ENCODE measurements around the gene PRR12.
A peak's percentile ranks its signal among the peaks of the same experiment; 100 is the strongest.

The PRR12 gene, protein sequence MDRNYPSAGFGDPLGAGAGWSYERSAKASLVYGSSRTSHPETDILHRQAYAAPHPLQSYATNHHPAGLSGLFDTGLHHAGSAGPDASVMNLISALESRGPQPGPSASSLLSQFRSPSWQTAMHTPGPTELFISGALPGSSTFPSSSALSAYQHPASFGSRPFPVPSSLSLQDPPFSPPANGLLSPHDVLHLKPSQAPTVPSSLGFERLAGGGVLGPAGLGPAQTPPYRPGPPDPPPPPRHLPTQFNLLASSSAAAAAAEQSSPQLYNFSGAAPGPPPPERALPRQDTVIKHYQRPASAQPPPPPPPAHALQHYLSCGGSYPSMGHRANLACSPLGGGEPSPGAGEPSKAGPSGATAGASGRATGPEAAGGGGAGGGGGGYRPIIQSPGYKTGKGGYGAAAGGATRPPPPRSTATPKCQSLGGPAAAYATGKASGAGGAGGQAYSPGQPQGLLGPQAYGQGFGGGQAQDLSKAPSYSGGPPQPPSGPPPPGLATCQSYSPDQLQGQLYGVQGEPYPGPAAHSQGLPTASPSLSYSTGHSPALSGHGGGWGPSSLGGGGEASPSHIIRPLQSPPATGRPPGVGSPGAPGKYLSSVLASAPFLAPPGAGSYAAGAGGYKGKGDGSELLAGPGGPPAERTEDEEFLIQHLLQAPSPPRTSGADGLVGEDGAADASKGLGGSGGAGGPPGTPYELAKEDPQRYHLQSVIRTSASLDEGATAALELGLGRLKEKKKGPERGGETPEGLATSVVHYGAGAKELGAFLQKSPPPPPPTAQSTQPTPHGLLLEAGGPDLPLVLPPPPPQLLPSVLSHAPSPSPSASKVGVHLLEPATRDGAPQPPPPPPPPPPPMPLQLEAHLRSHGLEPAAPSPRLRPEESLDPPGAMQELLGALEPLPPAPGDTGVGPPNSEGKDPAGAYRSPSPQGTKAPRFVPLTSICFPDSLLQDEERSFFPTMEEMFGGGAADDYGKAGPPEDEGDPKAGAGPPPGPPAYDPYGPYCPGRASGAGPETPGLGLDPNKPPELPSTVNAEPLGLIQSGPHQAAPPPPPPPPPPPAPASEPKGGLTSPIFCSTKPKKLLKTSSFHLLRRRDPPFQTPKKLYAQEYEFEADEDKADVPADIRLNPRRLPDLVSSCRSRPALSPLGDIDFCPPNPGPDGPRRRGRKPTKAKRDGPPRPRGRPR (N-terminal part only)

GRCh38 chr19:49590971-49591730 lies at the start of gene PRR12:
Gene PRR12, plus strand, starts transcription at chr19:49591182. Its CDS starts 473 bp downstream, at chr19:49591655.
- TF ChIP-seq, protein P1, sequence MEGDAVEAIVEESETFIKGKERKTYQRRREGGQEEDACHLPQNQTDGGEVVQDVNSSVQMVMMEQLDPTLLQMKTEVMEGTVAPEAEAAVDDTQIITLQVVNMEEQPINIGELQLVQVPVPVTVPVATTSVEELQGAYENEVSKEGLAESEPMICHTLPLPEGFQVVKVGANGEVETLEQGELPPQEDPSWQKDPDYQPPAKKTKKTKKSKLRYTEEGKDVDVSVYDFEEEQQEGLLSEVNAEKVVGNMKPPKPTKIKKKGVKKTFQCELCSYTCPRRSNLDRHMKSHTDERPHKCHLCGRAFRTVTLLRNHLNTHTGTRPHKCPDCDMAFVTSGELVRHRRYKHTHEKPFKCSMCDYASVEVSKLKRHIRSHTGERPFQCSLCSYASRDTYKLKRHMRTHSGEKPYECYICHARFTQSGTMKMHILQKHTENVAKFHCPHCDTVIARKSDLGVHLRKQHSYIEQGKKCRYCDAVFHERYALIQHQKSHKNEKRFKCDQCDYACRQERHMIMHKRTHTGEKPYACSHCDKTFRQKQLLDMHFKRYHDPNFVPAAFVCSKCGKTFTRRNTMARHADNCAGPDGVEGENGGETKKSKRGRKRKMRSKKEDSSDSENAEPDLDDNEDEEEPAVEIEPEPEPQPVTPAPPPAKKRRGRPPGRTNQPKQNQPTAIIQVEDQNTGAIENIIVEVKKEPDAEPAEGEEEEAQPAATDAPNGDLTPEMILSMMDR (IDR thresholded peaks at IDR 0.05; ENCODE audit: extremely low read depth, insufficient read depth, missing control alignments), result no peak
- DNase-seq (ENCODE audit: low spot score), result peak; percentile 91
- in situ Hi-C loops (cut with MboI; ENCODE audit: low pct_unique_long_range_greater_than_20kb, low sequenced_read_pairs, unreplicated experiment), result no loop called here

GRCh38 chr19:49541914-49542313 lies 49.1 kb upstream of the PRR12 start:
- in situ Hi-C loops (cut with MboI; ENCODE audit: low pct_unique_long_range_greater_than_20kb, low sequenced_read_pairs, unreplicated experiment), result no loop called here
- no peak for DNase-seq (ENCODE audit: low spot score)
- TF ChIP-seq, protein P1 (IDR thresholded peaks at IDR 0.05; ENCODE audit: extremely low read depth, insufficient read depth, missing control alignments), result no peak

DNA sequence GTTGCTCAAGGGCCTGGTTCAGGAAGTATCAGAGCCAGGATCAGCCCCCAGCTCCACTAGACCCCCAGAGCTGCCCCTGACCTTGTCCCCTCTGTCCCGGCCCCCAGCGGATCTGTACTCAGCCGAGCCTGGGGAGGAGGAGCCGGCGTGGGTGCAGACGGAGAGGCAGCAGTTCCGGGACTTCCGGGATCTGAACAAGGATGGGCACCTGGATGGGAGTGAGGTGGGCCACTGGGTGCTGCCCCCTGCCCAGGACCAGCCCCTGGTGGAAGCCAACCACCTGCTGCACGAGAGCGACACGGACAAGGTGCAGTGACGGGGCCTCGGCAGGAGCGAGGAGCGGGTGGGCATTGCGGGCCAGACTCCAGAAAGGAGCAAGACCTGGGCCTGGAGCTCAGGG lies 48.5 kb upstream of the PRR12 start:
- in situ Hi-C loops (cut with MboI; ENCODE audit: low pct_unique_long_range_greater_than_20kb, low sequenced_read_pairs, unreplicated experiment), result no loop called here
- TF ChIP-seq, protein P1 (IDR thresholded peaks at IDR 0.05; ENCODE audit: extremely low read depth, insufficient read depth, missing control alignments), result no peak
- no peak for DNase-seq (ENCODE audit: low spot score)

DNA sequence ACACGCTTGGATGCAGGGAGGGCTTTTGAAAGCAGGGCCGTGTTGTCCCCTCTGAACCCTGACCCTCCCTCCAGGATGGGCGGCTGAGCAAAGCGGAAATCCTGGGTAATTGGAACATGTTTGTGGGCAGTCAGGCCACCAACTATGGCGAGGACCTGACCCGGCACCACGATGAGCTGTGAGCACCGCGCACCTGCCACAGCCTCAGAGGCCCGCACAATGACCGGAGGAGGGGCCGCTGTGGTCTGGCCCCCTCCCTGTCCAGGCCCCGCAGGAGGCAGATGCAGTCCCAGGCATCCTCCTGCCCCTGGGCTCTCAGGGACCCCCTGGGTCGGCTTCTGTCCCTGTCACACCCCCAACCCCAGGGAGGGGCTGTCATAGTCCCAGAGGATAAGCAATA lies 48.0 kb upstream of the PRR12 start:
- in situ Hi-C loops (cut with MboI; ENCODE audit: low pct_unique_long_range_greater_than_20kb, low sequenced_read_pairs, unreplicated experiment), result no loop called here
- TF ChIP-seq, protein P1 (IDR thresholded peaks at IDR 0.05; ENCODE audit: extremely low read depth, insufficient read depth, missing control alignments), result no peak
- DNase-seq (ENCODE audit: low spot score), result no peak

GRCh38 chr19:49544154-49544553 lies 46.8 kb upstream of the PRR12 start:
- DNase-seq (ENCODE audit: low spot score), result no peak
- in situ Hi-C loops (cut with MboI; ENCODE audit: low pct_unique_long_range_greater_than_20kb, low sequenced_read_pairs, unreplicated experiment), result no loop called here
- TF ChIP-seq, protein P1 (IDR thresholded peaks at IDR 0.05; ENCODE audit: extremely low read depth, insufficient read depth, missing control alignments), result no peak

All from GM13977 (cell line).